HG03460 (cell line): Measurements from ENCODE around the gene MRPL55.

Experiments used
- ATAC-seq: cut with Tn5 transposase; IDR thresholded peaks from one replicate; pipeline ENCODE4 v1.9.1; 2021; ENCODE audit not compliant: unreplicated experiment

Gene MRPL55

DNA sequence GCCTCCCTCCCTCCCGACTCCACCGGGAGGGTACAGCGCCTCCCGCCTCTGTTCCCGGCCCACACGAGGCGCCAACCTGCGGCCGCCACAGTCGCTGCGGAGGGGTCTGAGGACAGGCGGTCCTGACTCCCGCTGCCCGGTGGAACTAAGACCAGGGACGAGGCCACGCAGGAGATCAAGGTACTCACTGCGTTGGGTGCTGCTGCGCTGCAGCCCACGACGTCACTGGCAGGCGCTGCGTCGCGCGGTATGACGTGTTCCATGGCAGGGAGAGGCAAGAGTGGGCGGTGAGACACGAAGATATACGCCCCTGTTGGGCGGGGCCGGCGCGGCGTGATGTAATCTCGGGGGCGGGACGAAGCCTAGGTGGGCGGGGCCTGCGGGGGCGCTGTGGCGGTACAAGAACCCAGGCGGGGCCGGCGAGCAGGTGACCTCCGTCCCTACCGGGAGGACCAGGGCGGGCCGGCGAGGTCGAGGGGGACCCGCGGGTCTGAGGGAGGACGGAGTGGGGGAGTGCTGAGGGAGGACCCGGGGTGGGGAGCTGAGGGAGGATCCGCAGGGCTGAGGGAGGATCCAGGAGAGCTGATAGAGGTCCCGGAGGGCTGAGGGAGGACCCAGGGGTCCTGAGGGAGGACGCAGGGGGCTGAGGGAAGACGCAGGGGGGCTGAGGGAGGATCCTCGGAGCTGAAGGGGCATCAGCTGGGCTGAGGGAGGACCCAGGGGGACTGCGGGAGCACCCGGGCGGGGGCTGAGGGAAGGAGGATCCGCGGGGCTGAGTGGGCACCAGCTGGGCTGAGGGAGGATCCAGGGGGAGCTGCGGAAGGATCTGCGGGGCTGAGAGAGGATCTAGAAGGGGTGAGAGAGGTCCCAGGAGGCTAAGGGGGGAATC is at the start of gene MRPL55:
Gene MRPL55 (minus strand): TSS at position 227 of the 889 bp plus-strand sequence. CDS start 1,039 bp downstream, outside the sequence.
- peak; percentile 88 for ATAC-seq

GRCh38 chr1:228158151-228159007 is 49.3 kb upstream of the MRPL55 start:
- ATAC-seq = no peak

- ATAC-seq = no peak
Measured at GRCh38 chr1:228157729-228158126, 48.6 kb upstream of the MRPL55 start.

- no peak for ATAC-seq
Measured at GRCh38 chr1:228156941-228157728, 48.0 kb upstream of the MRPL55 start.

DNA sequence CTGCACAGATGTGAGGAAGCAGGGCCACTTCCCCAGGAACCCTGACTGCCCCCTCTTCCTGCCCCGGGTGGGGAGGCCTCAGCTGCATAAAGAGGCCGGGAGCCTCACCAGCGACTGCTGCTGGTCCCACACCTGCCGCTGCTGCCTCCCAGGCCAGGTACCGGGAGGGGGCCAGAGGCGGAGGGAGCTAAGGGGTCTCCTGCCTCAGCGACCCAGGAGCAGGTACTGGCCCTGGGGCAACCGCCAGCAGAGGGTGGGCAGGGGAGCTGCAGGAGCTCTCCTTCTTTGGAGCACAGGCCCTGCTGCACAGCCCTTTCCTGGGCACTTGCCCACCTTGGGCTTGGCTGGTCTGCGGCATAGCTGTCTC is 47.4 kb upstream of the MRPL55 start:
- ATAC-seq = no peak

DNA sequence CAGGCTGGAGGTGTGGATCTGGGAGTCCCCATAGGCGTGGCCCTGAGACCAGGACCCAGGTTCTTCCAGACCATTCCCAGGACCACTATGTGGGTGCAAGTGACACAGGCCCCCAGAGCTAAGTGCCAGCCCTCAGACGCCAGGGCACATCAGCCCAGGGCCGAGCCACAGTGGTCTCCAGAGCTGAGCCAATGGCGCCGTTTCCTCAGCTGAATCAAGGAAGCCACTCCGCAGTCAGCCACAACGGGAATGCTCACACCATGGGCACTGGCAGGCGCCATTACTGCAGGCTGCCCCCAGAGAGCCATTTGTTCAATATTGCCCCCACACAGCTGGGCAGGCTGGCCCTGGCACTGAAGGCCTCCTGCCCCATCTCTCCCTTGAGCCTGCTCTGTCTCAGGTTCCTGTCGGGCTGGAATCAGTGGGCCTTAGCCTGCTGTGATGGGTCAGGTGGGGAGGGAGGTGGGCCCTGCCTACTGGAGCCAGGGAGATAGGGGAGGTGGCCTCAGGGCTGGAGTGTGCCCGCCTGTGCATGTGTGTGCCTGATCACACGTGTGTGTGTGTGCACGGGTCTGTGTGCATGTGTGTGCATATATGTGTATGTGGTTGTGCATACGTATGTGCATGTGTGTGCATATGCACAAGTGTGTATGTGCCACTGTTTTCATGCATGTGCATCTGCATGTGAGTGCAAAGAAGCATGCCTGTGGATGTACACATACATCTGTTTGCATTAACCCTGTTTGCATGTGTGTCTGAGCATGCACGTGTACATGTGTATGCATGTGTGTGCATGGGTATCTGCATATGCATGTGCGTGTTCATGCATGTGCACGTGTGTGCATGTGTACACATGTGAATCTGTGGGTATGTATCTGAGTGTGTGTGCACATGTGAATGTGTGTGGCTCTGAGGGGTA is 46.8 kb upstream of the MRPL55 start:
- no peak for ATAC-seq

DNA sequence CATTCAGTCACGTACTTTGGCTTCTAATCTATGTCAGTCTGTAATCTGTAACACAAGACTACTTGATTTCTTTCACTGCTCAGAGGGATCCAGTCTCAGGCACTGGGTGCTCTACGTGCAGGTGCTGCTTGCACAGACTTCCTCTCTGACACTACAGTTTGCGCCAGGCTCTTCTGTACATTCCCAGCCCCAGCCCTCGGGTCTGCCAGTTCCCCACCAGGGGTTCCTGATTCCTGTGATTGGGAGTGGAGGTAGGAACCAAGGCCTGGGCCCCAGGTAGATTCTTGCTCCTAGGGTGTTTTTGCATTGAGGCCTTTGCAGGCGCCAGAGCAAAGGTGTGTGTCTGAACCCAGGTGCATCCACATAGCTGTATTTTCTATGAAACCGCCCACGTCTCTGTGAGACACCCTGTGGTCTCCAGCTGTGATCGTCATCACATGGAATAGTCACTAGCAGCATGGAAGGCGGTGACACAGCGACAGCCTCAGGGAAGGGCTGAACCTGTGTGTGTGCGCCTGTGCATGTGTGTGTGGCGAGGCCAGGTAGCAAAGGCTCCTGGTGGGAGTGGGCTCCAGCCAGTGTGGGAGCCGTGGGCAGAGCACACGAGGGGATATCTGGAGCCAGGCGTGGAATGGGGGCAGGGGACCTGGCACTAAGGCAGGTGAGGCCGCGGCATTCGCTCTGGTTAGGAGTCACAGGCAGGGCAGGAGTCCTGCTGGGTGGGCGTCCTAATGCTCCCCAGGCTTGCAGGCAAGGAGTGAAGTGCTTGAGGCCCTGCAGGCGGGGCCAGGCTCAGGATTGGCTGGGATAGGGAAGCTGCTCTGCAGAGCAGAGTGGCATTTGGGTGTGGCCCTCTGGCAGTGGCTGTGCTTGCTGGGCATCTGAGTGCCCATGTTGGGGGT is 45.8 kb upstream of the MRPL55 start:
- no peak for ATAC-seq

DNA sequence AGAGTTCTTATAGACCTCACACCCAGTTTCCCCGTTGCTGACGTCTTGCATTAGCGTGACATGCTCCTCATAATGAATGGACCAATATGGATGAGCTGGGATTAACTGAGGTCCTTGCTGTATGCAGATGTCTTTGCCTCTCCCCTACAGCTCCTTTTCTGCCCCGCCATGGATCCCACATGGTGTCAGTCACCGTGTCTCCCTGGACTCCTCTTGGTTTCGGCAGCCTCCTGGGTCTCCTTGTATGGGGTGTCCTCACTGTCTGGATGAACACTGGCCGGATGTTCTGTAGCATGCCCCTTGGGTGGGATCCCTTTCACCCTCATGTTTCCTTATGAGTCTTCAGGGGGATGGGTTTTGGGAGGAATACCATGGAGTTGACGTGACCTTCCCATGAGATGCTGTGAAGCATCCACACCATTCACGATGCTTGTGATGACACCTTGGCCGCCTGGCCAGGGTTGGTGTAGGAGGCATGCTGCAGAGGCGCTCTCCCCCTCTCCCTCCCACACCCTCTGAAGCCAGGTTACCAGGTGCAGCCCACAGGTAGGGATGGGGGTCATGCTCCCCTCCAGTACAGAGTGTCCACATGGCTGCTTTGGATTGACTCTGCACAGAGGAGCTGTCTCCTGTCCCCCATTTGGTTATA is 45.0 kb upstream of the MRPL55 start:
- ATAC-seq = no peak

DNA sequence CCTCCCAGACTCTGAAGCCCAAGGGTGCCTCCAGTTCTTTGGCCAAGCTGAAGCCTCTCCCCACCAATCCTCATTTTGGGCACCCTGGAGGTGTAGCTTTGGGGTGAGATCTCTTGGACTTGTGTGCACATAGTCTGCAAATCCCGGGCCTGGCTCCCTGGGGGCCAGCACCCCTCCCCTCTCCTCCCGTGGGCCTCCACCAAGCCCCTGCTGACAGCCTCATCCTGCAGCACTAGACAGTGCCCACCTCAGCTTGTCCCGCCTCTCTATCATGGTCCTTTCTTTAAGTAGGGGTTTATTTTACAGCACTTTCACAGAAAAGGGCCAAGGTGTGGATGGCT is 43.8 kb upstream of the MRPL55 start:
- no peak for ATAC-seq

DNA sequence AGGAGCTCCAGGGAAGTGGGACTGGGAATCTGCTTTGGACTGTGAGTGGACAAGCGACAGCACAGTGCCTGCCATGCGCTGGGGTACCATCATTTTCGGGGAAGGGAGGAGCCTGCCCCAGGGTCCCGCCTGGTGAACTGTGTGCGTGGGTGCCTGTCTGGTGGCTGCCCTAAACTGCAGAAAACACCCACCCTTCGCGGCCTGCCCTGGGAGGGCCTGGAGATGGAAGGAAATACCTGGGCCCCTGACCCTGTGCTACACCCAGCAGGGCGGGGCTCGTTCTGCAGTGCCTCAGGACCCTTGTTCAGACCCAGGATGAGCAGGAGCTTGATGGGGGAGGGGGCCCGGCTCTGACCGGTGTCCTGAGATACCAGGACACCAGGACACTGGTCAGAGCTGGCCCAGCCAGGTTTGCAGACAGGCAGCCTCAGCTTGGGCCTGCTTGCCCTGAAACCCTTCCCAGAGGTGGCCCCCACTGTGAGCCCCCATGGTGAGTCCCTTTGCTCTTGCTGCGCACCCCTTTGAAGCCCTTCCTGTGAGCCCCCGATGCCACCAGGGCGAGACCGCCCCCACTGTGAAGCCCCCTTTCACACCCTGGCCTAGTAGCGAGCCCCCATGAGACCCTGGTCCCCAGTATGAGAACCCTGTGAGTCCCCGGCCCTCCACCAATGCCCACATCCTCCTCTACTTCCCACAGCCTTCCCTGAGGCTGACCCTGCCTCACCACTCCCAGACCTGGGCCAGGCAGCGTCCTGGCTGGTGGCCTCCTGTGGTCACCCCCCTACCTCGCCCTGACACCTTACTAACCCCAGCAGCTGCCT is 43.2 kb upstream of the MRPL55 start:
- ATAC-seq = no peak

DNA sequence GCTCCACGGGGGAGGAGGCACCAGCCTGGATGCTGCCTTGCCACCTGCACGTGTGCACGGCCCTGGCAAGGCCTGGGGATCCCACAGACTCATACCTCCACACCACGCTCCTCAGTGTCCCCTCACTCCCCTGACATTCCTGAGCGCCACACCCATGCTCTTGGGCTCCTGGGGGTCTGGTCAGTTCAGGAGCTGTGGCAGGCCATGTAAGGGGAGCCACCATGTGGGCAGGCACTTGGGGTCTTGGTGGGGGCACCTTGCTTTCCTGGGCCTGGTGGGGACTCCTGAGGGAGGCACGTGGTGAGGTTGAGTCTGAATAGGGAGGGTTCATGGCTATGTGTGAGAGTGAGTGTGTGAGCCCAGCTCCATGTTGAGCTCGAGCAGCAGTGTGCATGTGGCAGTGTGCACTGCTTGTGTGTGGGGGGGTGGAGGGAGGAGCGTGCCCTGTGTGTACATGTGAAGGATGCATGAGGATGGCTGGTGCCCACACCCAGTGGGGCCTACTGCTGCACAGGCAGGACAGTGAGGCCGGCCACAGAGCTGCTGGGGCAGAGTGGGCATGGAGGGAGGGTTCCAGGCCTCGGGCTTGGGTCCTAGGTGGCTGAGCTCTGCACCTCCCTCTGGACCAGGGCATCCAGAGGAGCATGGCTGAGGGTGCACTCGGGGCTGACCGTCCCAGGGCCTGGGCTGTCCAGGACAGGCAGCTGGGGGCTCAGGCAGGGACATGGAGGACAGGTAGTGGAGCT is 42.3 kb upstream of the MRPL55 start:
- no peak for ATAC-seq

DNA sequence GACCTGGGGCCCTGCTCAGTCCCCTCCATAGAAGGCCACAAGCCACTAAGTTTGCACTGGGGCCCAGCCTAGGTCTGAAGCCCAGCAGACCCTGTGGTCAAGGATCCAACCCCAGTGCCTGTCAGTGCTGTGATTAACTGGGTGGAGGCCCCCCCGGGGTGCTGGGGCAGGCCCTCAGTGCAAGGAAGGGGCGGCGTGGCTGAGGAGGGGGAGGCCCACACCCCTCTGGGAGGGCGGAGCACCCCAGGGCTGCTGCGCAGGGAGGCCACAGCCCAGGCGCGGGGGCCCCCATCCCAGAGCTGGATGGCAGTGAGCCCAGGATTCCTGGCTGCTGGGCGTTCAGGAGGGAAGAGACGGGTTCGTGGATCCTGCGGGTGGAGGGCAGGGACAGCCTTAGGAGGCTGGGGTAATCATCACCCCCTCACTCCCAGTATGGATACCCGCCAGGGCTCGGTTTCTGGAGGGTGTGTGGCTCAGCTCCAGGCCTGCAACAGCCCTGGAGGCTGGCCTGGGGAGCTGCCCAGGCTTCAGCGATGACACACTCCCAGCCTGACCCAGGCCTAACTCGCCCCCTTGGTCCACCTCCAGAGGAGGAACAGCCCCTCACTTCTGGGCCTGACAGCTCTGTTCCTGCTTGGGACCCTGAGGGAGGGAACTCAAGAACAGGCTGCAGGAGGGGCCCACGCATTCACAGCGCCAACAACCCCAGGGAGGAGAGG is 41.5 kb upstream of the MRPL55 start:
- no peak for ATAC-seq

DNA sequence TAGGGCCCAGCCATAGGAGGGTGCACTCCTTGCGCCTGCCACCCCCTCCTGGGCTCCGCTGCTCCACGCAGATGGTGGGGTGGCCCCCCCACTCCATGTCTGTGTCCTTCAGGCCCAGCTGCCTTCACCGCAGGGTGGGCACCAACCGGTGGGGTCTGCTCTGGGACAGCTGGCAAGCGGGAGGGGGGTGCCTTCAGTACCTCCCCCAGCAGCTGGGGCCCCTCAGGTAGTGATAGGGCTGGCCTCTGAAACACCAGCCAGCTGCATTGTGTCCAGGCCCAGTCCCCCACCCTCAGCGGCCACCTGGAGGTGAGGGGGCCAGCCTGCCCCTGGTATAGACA is 41.0 kb upstream of the MRPL55 start:
- ATAC-seq = no peak

GRCh38 chr1:228149406-228150119 is 40.5 kb upstream of the MRPL55 start, which contains the start of gene GJC2:
Gene GJC2, plus strand, starts transcription at chr1:228149930. Its CDS starts 7,829 bp downstream, at chr1:228157759.
- no peak for ATAC-seq

DNA sequence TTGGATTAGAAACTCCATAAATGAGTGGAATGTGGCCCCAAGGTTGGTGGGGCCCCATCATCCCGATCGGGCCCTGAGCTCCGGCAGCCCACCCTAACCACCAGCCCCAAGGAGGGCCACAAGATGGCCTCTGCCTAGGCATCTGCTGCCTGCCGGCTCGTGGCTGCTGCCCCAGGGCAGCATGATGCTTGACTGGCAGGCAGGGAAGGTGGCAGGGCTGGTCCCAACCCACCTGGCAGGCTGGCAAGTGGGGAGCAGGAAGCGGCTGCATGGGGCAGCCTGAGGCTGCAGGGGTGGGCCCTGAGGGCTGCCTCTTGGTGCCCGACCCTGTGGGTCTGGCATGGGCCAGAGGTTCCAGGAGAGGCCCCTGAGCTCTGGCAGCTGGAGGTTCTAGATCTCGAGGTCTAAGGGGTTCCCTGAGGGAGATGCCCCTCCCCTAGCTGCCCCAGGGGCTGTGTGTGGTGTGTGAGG is 39.9 kb upstream of the MRPL55 start:
- ATAC-seq = no peak
